GM10248 (cell line): ENCODE results near the gene NPSR1.

Experiments
- CTCF ChIA-PET: fragments of 300-600 bp; sonication (Branson Sonifier 250); formaldehyde crosslinking; extraction: SDS; loops from one replicate; lab custom pipeline; 2021; ENCODE audit warnings: antibody characterized with exemption; lab: Yijun Ruan, JAX
- POLR2A ChIA-PET: fragments of 350-650 bp; sonication (Branson Sonifier 250); formaldehyde crosslinking; extraction: SDS; loops from one replicate; lab custom pipeline; 2020; ENCODE audit warnings: antibody characterized with exemption; lab: Yijun Ruan, JAX
- DNase-seq: peaks from one replicate; pipeline ENCODE4 v3.0.0; 2012; ENCODE audit errors: extremely low spot score
- CTCF ChIP-seq: IDR thresholded peaks from 2 replicates; pipeline ENCODE4 v1.5.1; 2012; ENCODE audit warnings: mild to moderate bottlenecking, low read depth; ENCODE audit errors: extremely low read depth, missing control alignments, control extremely low read depth

The NPSR1 gene

DNA sequence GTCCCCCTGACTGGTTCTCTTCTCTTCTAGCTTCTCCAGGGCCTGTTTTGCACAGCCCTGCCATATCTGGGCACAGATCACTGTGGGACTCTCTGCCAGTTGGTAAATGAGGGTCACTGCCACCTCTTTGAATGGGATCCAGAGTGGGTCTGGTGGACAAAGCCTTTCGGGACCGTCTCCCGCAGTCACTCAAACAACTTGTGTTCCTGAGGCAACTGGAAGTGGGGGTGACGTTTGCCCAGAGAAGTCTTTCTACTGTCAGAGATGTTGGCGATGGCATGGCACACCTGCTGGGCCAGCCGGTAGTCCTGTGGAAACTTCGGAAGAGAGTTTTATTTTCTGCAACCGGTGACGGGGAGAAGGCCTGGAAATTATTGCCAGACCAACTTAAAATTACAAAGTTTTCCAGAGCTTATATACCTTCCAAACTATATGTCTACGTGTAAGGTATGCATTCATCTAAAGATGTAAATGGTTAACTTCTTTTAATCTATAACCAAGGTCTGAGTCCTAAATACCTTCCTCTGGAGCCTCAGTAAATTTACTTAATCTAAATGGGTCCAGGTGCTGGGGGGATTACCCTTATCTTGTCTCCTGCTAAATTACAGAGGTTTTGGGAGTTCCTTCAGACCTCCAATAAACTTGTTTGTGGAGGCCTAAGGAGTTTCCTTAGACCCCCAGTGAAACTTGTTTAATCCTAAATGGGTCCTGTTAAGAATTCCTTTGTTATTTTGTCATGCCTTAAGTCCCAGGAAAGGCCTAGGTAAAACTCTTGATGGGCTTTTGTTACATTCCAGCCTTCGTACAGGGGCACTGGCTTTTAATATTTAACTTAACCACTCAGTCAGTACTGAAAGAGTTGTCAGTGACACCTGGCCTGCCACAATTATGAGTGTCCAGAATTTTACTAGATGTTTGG is 94.0 kb downstream of the NPSR1 start:
- CTCF ChIA-PET = no interaction called here
- TF ChIP-seq CTCF = no peak
- POLR2A ChIA-PET = no interaction called here
- DNase-seq = no peak

GRCh38 chr7:34752929-34753328 is 94.9 kb downstream of the NPSR1 start:
- ChIA-PET POLR2A (no interaction called here), CTCF (no interaction called here)
- no peak for DNase-seq
- TF ChIP-seq CTCF = no peak

DNA sequence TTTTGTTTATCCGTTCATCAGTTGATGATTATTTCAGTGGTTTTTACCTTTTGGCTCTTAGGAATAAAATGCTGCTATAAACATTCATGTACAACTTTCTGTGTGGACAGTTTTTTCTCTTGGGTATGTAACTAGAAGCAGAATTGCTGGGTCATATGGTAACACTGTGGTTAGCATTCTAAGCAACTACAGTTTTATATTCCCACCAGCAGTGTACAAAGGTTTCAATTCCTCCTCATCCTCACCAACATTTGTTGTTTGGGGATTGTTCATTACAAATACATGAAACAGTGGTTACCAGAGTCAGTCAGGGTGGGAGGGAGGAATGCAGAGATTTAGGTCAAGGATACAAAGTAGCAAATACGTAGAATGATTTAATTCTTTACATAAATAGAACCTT is 97.0 kb downstream of the NPSR1 start:
- CTCF ChIA-PET = interaction anchor here (1.0 kb wide), 1 partner anchor 15 kb away, joined by 3 read pairs; no protein-coding TSS in a partner anchor
- DNase-seq = no peak
- no peak for TF ChIP-seq CTCF
- POLR2A ChIA-PET = no interaction called here

DNA sequence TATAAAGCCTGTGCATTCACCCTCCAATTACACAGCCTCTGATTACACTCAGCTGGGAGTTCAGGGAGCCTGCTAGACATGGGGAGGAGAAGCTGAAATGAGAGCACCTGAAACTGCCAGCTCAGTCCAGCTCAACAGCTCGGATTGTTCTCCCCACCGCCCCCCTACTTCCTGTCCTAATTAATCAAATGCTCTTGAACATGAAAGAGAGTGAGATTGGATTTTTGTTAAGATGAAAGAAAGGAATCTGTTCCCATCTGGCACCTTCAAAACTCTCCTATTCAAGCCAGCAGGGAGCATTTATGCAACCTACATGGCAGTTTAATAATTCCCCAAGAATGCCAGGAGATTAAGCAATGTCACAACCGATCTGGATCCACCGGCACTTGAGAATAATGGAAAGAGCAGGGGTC is 98.0 kb downstream of the NPSR1 start:
- POLR2A ChIA-PET = no interaction called here

DNA sequence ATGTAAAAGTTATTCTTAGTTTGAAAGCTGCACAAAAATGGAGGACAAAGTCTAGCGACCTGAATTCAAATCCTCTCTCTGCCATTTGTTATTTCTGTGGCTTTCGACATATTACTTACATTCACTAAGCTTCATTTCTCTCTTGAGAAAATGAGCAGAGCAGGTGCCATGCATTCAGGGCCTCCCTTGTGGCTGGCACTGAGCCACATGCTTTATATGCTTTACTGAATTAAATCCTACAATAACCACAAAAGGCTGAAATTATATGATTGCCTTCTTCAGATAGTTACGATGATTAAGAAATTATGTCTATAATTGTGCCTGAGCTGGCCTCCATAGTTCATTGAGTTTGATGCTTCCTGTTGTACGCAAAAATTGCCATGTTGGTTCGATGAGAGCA is 98.7 kb downstream of the NPSR1 start:
- POLR2A ChIA-PET = no interaction called here
- no peak for DNase-seq
- CTCF ChIA-PET = interaction anchor here (0.7 to 1.3 kb wide), 2 partner anchors 10 to 11 kb away, joined by 3 read pairs; no protein-coding TSS in a partner anchor
- TF ChIP-seq CTCF = no peak

More for the DNA sequence above, 98.0 kb downstream of the NPSR1 start:
- DNase-seq = no peak
- CTCF ChIA-PET = interaction anchor here (1.3 kb wide), 1 partner anchor 9 kb away, joined by 3 read pairs; no protein-coding TSS in a partner anchor
- TF ChIP-seq CTCF = no peak

- ChIA-PET POLR2A (no interaction called here), CTCF (interaction anchor here (0.7 kb wide), 1 partner anchor 10 kb away, joined by 3 read pairs; no protein-coding TSS in a partner anchor)
- no peak for TF ChIP-seq CTCF
- no peak for DNase-seq
Measured at GRCh38 chr7:34757570-34758110, 99.6 kb downstream of the NPSR1 start.
